Thoracic aorta (tissue), 2 donors: ENCODE data around the gene MLH1. TPM values are rescaled to one million over a fixed set of nuclear protein-coding genes. Genes with fewer than 3 reads are reported as not detected.

Source experiments
- ATAC-seq: fragments of 150-250 bp; one replicate; pipeline ENCODE4 v1.8.0; 2017; ENCODE audit warnings: low read depth; ENCODE audit not compliant: insufficient number of reproducible peaks, low FRiP score
- DNase-seq: peaks from one replicate; pipeline ENCODE4 v3.0.0-alpha.2; 2020; ENCODE audit warnings: low spot score
- H3K27ac ChIP-seq, 2 donors: fragments of 200-600 bp; sonication (generic); 1 replicate in 1 of 2; 2 replicates in 1 of 2; pipeline ENCODE4 v1.5.1; 2016; ENCODE audit warnings: mild to moderate bottlenecking in 2 of 2, moderate library complexity in 2 of 2
- H3K27me3 ChIP-seq: fragments of 200-600 bp; sonication (generic); replicated peaks from 2 replicates; pipeline ENCODE4 v1.6.0; 2016; ENCODE audit warnings: mild to moderate bottlenecking; ENCODE audit not compliant: insufficient read depth
- H3K36me3 ChIP-seq: fragments of 200-600 bp; sonication (generic); one replicate; pipeline ENCODE4 v1.5.1; 2016
- H3K4me1 ChIP-seq, 2 donors: fragments of 200-600 bp; sonication (generic); 1 replicate in 1 of 2; 2 replicates in 1 of 2; pipeline versions ENCODE4 v1.5.1 to v1.6.0; 2016; ENCODE audit warnings: low read depth in 2 of 2, mild to moderate bottlenecking in 1 of 2; ENCODE audit not compliant: control insufficient read depth in 1 of 2
- H3K4me3 ChIP-seq: fragments of 200-600 bp; sonication (generic); 2 replicates; pipeline ENCODE4 v1.5.1; 2016; ENCODE audit warnings: mild to moderate bottlenecking
- H3K9me3 ChIP-seq: fragments of 200-600 bp; sonication (generic); 2 replicates; pipeline ENCODE4 v1.5.1; 2016
- total RNA-seq, 2 donors: library from RNA; depleted of rRNA; stranded (reverse); fragments of >200 nt; gene quantifications; one replicate each; pipeline versions ENCODE4 v1.1.0 to v1.2.3, GENCODE V29; 2016
- TF ChIP-seq, protein P1 (sequence below): fragments of 200-600 bp; sonication (generic); IDR thresholded peaks from one replicate; pipeline ENCODE4 v1.5.1; 2019; ENCODE audit warnings: antibody characterized with exemption

The MLH1 gene
- total RNA-seq, 2 donors from 2014 or later, result 33.6 to 75.6 TPM

DNA sequence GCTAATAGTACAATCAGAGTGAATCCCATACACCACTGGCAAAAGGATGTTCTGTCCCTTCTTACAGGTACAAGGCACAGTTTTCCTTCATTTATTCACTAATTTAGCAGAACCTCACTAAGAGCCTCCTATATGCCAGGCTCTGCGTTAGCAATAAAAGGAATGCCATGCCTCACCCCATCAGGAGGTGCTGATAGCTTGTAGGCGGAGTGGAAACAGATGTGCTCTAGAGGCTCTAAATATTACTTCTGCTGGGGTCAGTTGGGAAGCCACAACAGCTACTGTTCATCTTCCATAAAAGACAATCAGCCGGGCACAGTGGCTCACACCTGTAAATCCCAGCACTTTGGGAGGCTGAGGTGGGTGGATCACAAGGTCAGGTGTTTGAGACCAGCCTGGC, 24.4 kb downstream of the MLH1 start:
- DNase-seq, result no peak
- no peak for ATAC-seq
- TF ChIP-seq, protein P1, sequence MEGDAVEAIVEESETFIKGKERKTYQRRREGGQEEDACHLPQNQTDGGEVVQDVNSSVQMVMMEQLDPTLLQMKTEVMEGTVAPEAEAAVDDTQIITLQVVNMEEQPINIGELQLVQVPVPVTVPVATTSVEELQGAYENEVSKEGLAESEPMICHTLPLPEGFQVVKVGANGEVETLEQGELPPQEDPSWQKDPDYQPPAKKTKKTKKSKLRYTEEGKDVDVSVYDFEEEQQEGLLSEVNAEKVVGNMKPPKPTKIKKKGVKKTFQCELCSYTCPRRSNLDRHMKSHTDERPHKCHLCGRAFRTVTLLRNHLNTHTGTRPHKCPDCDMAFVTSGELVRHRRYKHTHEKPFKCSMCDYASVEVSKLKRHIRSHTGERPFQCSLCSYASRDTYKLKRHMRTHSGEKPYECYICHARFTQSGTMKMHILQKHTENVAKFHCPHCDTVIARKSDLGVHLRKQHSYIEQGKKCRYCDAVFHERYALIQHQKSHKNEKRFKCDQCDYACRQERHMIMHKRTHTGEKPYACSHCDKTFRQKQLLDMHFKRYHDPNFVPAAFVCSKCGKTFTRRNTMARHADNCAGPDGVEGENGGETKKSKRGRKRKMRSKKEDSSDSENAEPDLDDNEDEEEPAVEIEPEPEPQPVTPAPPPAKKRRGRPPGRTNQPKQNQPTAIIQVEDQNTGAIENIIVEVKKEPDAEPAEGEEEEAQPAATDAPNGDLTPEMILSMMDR, result no peak

DNA sequence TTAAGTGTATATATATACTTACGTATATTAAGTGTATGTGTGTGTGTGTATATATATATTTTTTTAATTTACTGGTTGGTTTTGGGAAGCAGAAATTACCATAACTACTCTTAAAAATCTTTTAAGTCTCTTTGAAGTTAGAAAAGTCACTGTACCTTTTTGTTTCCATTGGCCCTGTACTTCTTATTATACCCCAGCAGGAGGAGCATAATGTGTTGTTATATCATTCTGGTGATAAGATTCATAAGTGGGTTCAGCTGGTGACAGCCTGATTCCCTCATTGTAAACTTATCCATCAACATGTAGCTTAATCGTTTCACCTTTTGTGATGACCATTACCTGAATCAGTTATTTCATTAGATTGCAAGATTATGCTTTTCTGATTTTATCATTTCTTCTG, 30.8 kb downstream of the MLH1 start:
- ATAC-seq (no peak), DNase-seq (no peak)
- no peak overlapping the region for H3K4me3 ChIP-seq
- no peaks in the 10 kb centered on the region for H3K9me3 ChIP-seq
- no peaks in the 10 kb centered on the region for H3K27me3 ChIP-seq
- peaks cover 9 to 33% of the 10 kb centered on the region in 2 donors for H3K4me1 ChIP-seq
- TF ChIP-seq, protein P1, result peak; percentile 54
- peaks cover 35% of the 10 kb centered on the region for H3K36me3 ChIP-seq
- H3K27ac ChIP-seq, result no peak overlapping the region

More for the DNA sequence above, 24.4 kb downstream of the MLH1 start:
- no peaks in the 10 kb centered on the region for H3K4me1 ChIP-seq
- H3K27ac ChIP-seq, result no peak overlapping the region
- H3K9me3 ChIP-seq, result no peaks in the 10 kb centered on the region
- no peaks in the 10 kb centered on the region for H3K27me3 ChIP-seq
- H3K36me3 ChIP-seq, result peaks cover 59% of the 10 kb centered on the region
- no peak overlapping the region for H3K4me3 ChIP-seq

DNA sequence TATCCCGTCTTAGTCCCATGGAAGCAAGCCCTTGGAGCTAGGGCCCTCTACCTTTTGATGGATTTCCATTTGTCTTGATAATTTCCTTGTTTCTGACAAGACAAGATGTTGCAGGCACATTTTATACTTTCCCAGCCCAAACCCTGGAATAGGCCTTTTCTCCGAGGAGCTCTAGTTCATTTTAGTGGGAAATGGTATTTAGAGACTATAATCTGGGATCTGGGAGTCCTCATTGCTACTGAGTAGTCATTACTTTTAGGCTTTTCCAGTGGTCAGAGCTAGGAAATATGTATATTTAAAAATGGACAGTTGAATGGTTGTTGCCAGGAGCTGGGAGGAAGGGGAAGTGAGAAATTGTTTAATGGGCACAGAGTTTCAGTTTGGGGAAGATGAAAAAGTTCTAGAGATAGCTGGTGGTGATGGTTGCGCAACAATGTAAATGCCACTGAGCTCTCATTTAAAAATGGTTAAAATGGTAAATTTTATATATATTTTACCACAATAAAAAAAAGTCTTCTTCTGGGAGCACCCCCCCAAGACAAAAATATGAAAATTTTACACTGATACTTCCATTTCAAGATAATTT, 31.6 kb downstream of the MLH1 start:
- Histone ChIP-seq H3K36me3 (peaks cover 27% of the 10 kb centered on the region), H3K4me3 (no peak overlapping the region), H3K9me3 (no peaks in the 10 kb centered on the region), H3K27ac (no peak overlapping the region), H3K4me1 (peaks cover 10 to 41% of the 10 kb centered on the region in 2 donors), H3K27me3 (no peaks in the 10 kb centered on the region)
- TF ChIP-seq, protein P1, result no peak
- DNase-seq (no peak), ATAC-seq (no peak)

DNA sequence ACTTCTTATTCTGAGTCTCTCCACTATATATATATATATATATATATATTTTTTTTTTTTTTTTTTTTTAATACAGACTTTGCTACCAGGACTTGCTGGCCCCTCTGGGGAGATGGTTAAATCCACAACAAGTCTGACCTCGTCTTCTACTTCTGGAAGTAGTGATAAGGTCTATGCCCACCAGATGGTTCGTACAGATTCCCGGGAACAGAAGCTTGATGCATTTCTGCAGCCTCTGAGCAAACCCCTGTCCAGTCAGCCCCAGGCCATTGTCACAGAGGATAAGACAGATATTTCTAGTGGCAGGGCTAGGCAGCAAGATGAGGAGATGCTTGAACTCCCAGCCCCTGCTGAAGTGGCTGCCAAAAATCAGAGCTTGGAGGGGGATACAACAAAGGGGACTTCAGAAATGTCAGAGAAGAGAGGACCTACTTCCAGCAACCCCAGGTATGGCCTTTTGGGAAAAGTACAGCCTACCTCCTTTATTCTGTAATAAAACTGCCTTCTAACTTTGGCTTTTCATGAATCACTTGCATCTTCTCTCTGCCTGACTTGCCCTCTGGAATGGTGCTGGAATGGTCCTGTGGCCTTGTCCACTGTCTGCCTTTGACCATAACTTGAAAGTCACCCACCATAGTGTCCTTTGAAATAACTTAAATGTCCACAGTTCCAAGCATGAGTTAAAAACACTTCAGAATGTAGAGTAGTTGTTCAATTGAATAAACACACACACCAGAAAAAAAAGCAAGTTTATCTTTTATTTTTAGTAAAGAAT, 32.4 kb downstream of the MLH1 start:
- DNase-seq (no peak), ATAC-seq (no peak)
- Histone ChIP-seq H3K27ac (peak overlapping the region; percentile 20 to 34), H3K9me3 (no peaks in the 10 kb centered on the region), H3K36me3 (peaks cover 24% of the 10 kb centered on the region), H3K27me3 (no peaks in the 10 kb centered on the region), H3K4me3 (no peak overlapping the region), H3K4me1 (peaks cover 15 to 50% of the 10 kb centered on the region in 2 donors)
- TF ChIP-seq, protein P1, result no peak

DNA sequence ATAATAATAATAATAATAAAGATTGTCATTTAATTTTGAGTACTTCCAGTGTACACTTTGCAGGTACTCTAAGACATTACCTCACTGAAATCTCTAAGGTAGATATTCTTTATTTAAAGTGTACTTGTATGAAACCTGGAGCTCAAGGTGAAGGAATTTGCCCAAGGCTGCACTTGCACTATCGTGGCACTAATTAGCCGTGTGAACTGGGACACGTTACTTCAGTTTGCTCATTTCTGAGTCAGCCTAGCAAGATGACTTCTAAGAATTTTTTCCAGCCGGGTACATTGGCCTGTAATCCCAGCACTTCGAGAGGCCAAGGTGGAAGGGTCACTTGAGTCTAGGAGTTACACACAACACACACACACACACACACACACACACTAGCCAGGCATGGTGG, 33.5 kb downstream of the MLH1 start:
- peaks cover 13% of the 10 kb centered on the region for H3K36me3 ChIP-seq
- TF ChIP-seq, protein P1, result no peak
- no peak for ATAC-seq

More for the DNA sequence above, 33.5 kb downstream of the MLH1 start:
- Histone ChIP-seq H3K27ac (peak overlapping the region in 1 of 2 donors; percentile 1), H3K9me3 (no peaks in the 10 kb centered on the region), H3K4me1 (peaks cover 20 to 61% of the 10 kb centered on the region in 2 donors), H3K27me3 (no peaks in the 10 kb centered on the region), H3K4me3 (no peak overlapping the region)
- no peak for DNase-seq
